HCT116 (cell line): ENCODE results near the gene ATP8B4. TPM values are rescaled to one million over a fixed set of nuclear protein-coding genes. Genes with fewer than 3 reads are reported as not detected.

Experiments used
- ATAC-seq: fragments of 200-7000 bp; cut with Tn5 transposase; 2 replicates; pipeline ENCODE4 v1.9.1; 2020; ENCODE audit warnings: mild to moderate bottlenecking, moderate library complexity
- BruUV-seq: library from RNA; stranded (reverse); fragments of 400-500 nt; replicated peaks from 2 replicates; lab custom pipeline; 2021; lab: Mats Ljungman, UMichigan
- CTCF ChIA-PET: fragments of 300-600 bp; sonication (Branson Sonifier 250); formaldehyde crosslinking; loops from one replicate; lab custom pipeline; 2021; ENCODE audit warnings: antibody characterized with exemption; lab: Charles Lee
- POLR2A ChIA-PET: fragments of 300-600, 350-600 bp; sonication (Branson Sonifier 250); formaldehyde crosslinking; loops from one replicate; lab custom pipeline; 2021; ENCODE audit warnings: antibody characterized with exemption; lab: Charles Lee
- RAD21 ChIA-PET, 2 experiments: fragments of 300-600 bp; sonication (Branson Sonifier 250); formaldehyde crosslinking; loops; one replicate each; lab custom pipeline; 2023; ENCODE audit warnings: low total read pairs in 2 of 2; ENCODE audit not compliant: uncharacterized antibody in 2 of 2, unreplicated experiment in 2 of 2, low non-redundant PET in 1 of 2; lab: Charles Lee
- DNase-seq: peaks from one replicate; pipeline ENCODE4 v3.0.0-alpha.2; 2010; ENCODE audit warnings: low read depth, low spot score
- H2AFZ ChIP-seq: fragments of 200-600 bp; shearing (Covaris generic), sonication (generic); 2 replicates; pipeline ENCODE4 v1.6.1; 2017; ENCODE audit warnings: low read depth, mixed run types, mixed read lengths, antibody characterized with exemption, low read length; ENCODE audit not compliant: poor library complexity, severe bottlenecking
- H3K27ac ChIP-seq: 2 replicates; pipeline ENCODE4 v1.5.1; 2012; ENCODE audit warnings: low read depth, low read length
- H3K27me3 ChIP-seq: fragments of 200-600 bp; sonication (generic); 2 replicates; pipeline ENCODE4 v1.6.1; 2016; ENCODE audit warnings: mixed run types, low read length, mixed read lengths; ENCODE audit not compliant: insufficient read depth
- H3K36me3 ChIP-seq, 2 experiments: fragments of 200-500 bp in 1 of 2; fragments of 200-600 bp in 1 of 2; sonication (Bioruptor generic) in 1 of 2; sonication (generic) in 1 of 2; 2 replicates each; pipeline versions ENCODE4 v1.5.1 to v1.6.1; 2014 to 2016; ENCODE audit warnings: low read length in 2 of 2, inconsistent platforms in 1 of 2, mixed read lengths in 1 of 2, mixed run types in 1 of 2; ENCODE audit not compliant: insufficient read depth in 2 of 2, control insufficient read depth in 1 of 2
- H3K4me1 ChIP-seq, 2 experiments: fragments of 200-600 bp in 1 of 2; sonication (generic) in 1 of 2; 2 replicates each; pipeline versions ENCODE4 v1.5.1 to v1.6.1; 2012 to 2017; ENCODE audit warnings: low read length in 2 of 2, inconsistent platforms in 1 of 2, mild to moderate bottlenecking in 1 of 2, mixed read lengths in 1 of 2, mixed run types in 1 of 2, moderate library complexity in 1 of 2; ENCODE audit not compliant: insufficient read depth in 2 of 2, control insufficient read depth in 1 of 2
- H3K4me2 ChIP-seq: fragments of 200-600 bp; sonication (generic); 2 replicates; pipeline ENCODE4 v1.6.1; 2017; ENCODE audit warnings: mixed run types, low read length, mixed read lengths
- H3K4me3 ChIP-seq, 2 experiments: fragments of 200-600 bp in 1 of 2; sonication (generic) in 1 of 2; replicated peaks in 1 of 2; 2 replicates each; pipeline ENCODE4 v1.5.1; 2011 to 2016; ENCODE audit warnings: low read length in 2 of 2, control low read depth in 1 of 2, low read depth in 1 of 2, mild to moderate bottlenecking in 1 of 2, mixed read lengths in 1 of 2, mixed run types in 1 of 2
- H3K79me2 ChIP-seq: fragments of 200-600 bp; sonication (generic); 2 replicates; pipeline ENCODE4 v1.6.1; 2017; ENCODE audit warnings: mild to moderate bottlenecking, mixed run types, low read length, moderate library complexity, mixed read lengths; ENCODE audit not compliant: insufficient read depth
- H3K9ac ChIP-seq: fragments of 200-600 bp; sonication (generic); 2 replicates; pipeline ENCODE4 v1.6.1; 2016; ENCODE audit warnings: low read length, mixed read lengths
- H3K9me2 ChIP-seq: fragments of 200-600 bp; sonication (generic), shearing (Covaris generic); 2 replicates; pipeline ENCODE4 v1.6.1; 2017; ENCODE audit warnings: mixed run types, mild to moderate bottlenecking, moderate library complexity; ENCODE audit not compliant: insufficient read depth
- H3K9me3 ChIP-seq, 2 experiments: fragments of 200-500 bp in 1 of 2; fragments of 200-600 bp in 1 of 2; sonication (Bioruptor generic) in 1 of 2; sonication (generic) in 1 of 2; 2 replicates each; pipeline ENCODE4 v1.6.1; 2014 to 2017; ENCODE audit warnings: low read length in 2 of 2, mixed read lengths in 2 of 2, inconsistent platforms in 1 of 2, low read depth in 1 of 2, mild to moderate bottlenecking in 1 of 2, mixed run types in 1 of 2, moderate library complexity in 1 of 2; ENCODE audit not compliant: control insufficient read depth in 1 of 2, insufficient read depth in 1 of 2
- H4K20me1 ChIP-seq: fragments of 200-600 bp; sonication (generic), shearing (Covaris generic); 2 replicates; pipeline ENCODE4 v1.6.1; 2017; ENCODE audit warnings: mixed run types, mild to moderate bottlenecking, moderate library complexity; ENCODE audit not compliant: insufficient read depth
- ATF3 ChIP-seq: IDR thresholded peaks from 2 replicates; pipeline ENCODE4 v1.6.1; 2012
- CEBPB ChIP-seq: IDR thresholded peaks from 2 replicates; pipeline ENCODE4 v1.6.1; 2012; ENCODE audit warnings: low read depth
- CTCF ChIP-seq, 3 experiments: fragments of 200-600 bp in 1 of 3; sonication (generic) in 1 of 3; IDR thresholded peaks in 2 of 3; conservative IDR thresholded peaks in 1 of 3; 2 replicates each; pipeline ENCODE4 v1.5.1; 2012 to 2017; ENCODE audit warnings: low read depth in 2 of 3, low read length in 2 of 3, antibody characterized with exemption in 1 of 3, borderline replicate concordance in 1 of 3, control low read depth in 1 of 3, mild to moderate bottlenecking in 1 of 3, mixed read lengths in 1 of 3, mixed run types in 1 of 3, moderate library complexity in 1 of 3; ENCODE audit not compliant: insufficient read depth in 1 of 3
- ELF1 ChIP-seq: IDR thresholded peaks from 2 replicates; pipeline ENCODE4 v1.6.1; 2012; ENCODE audit warnings: low read depth, borderline replicate concordance
- EZH2 ChIP-seq: fragments of 200-600 bp; sonication (generic); IDR thresholded peaks from 2 replicates; pipeline ENCODE4 v1.6.1; 2017; ENCODE audit warnings: antibody characterized with exemption, mixed run types
- EZH2phosphoT487 ChIP-seq: fragments of 200-600 bp; IDR thresholded peaks from 2 replicates; pipeline ENCODE4 v1.6.1; 2018; ENCODE audit warnings: antibody characterized with exemption, borderline replicate concordance
- JUND ChIP-seq: IDR thresholded peaks from 2 replicates; pipeline ENCODE4 v1.6.1; 2012
- SIN3A ChIP-seq: IDR thresholded peaks from 2 replicates; pipeline ENCODE4 v1.6.1; 2012; ENCODE audit warnings: low read depth
- SP1 ChIP-seq: IDR thresholded peaks from 2 replicates; pipeline ENCODE4 v1.6.1; 2012; ENCODE audit warnings: low read depth
- ZFX ChIP-seq: fragments of 450-650 bp; IDR thresholded peaks from 2 replicates; pipeline ENCODE4 v1.6.1; 2017
- intact Hi-C: fragments of 100-400 bp; cut with micrococcal nuclease; formaldehyde crosslinking; loops from 2 replicates; pipeline ENCODE4 v1.10.0; 2022
- total RNA-seq: library from RNA; stranded (reverse); gene quantifications from one replicate; pipeline ENCODE4 v1.2.1, GENCODE V29; 2021; ENCODE audit not compliant: unreplicated experiment
- TF ChIP-seq, protein P1 (sequence below): IDR thresholded peaks from 2 replicates; pipeline ENCODE4 v1.6.1; 2012

Gene ATP8B4
- total RNA-seq, 1 experiment from 2014 or later = 0.25 TPM

DNA sequence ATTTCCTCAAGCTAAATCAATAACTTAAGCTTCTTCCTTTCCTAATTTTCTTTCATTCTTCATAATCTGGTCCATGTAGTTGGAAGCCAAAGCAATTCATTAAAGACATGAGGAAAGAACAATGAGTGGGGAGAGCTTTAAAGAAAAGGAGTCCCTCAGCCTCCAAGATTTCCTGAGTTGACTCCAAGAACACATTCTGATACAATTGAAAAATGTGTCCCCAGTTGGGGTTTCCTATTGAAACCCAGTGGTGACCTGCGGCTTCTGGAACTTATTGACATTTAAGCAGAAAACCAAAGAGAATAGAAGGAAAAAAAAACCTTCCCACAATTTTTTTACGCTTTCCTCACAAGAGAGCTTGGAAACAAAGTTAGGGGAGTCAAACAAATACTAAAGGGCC is 37.0 kb downstream of the ATP8B4 start:
- no peaks in the 10 kb centered on the region for H3K4me1 ChIP-seq
- H3K4me3 ChIP-seq = no peak overlapping the region
- H3K9me3 ChIP-seq = no peaks in the 10 kb centered on the region
- H3K27me3 ChIP-seq = no peaks in the 10 kb centered on the region
- RAD21 ChIA-PET = no interaction called here
- no peak overlapping the region for H2AFZ ChIP-seq
- ATAC-seq (no peak), DNase-seq (no peak)
- no peak overlapping the region for H3K27ac ChIP-seq
- no peaks in the 10 kb centered on the region for H3K9me2 ChIP-seq
- no peaks in the 10 kb centered on the region; a peak in 1 of 4 replicates for H3K36me3 ChIP-seq
- intact Hi-C loops = no loop called here
- CTCF ChIA-PET = no interaction called here
- H4K20me1 ChIP-seq = no peaks in the 10 kb centered on the region
- no peak overlapping the region for H3K9ac ChIP-seq
- POLR2A ChIA-PET = no interaction called here
- H3K4me2 ChIP-seq = no peak overlapping the region
- TF ChIP-seq ZFX = no peak
- TF ChIP-seq SP1 = no peak
- no peak for TF ChIP-seq EZH2
- no peak for TF ChIP-seq ELF1
- TF ChIP-seq, protein P1, sequence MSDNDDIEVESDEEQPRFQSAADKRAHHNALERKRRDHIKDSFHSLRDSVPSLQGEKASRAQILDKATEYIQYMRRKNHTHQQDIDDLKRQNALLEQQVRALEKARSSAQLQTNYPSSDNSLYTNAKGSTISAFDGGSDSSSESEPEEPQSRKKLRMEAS = no peak
- no peak for TF ChIP-seq ATF3
- TF ChIP-seq CEBPB = no peak
- no peak for TF ChIP-seq EZH2phosphoT487
- no peak for TF ChIP-seq CTCF (IDR thresholded peaks at IDR 0.05 in 2 of 3, conservative IDR thresholded peaks at IDR 0.05 in 1 of 3; ENCODE audit: borderline replicate concordance in 1 of 3, insufficient read depth in 1 of 3, low read depth in 2 of 3, low read length in 2 of 3)
- no peak for TF ChIP-seq SIN3A
- no peak for TF ChIP-seq JUND
- BruUV-seq = no TSS peak
- no peaks in the 10 kb centered on the region for H3K79me2 ChIP-seq
